Epidermal melanocyte (primary cell): ENCODE data around the gene ITFG1.
"Not testable (repeated sequence)": the region's sequence is repeated elsewhere in the genome, so short reads cannot be mapped to it uniquely, and the experiment has no call there.

Source experiments
- DNase-seq: peaks from one replicate; pipeline ENCODE4 v3.0.0; 2011; ENCODE audit warnings: low spot score; ENCODE audit not compliant: insufficient read length

Gene ITFG1

DNA sequence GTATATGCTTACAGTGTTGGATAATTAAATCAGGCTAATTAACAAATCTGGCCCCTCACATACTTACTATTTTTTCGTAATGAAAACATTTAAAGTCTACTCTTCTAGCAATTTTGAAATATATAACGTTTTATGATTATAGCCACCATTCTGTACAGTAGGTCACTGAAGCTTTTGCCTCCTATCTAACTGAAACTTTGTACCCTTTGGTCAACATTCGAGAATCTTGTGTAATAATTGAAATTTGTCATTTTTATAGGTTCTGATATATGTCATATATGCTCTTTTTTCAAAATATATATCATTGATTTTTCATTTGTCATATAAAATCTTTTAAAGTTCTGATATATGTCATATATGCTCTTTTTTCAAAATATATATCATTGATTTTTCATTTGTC is 12.9 kb upstream of the ITFG1 start:
- no peak for DNase-seq

DNA sequence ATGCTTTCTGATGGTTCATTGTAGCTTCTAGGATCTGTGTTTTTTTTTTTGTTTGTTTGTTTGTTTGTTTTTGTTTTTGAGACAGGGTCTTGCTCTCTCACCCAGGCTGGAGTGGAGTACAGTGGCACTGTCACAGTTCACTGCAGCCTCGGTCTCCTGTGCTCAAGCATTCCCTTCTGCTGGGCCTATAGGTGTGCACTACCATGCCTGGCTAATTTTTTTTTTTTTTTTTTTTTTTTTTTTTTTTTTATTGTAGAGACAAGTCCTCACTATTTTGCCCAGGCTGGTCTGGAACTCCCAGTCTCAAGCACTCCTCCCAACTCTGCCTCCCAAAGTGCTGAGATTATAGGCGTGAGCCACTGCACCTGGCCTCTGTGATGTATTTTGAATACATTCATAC is 12.1 kb upstream of the ITFG1 start:
- DNase-seq, result not testable (repeated sequence)

DNA sequence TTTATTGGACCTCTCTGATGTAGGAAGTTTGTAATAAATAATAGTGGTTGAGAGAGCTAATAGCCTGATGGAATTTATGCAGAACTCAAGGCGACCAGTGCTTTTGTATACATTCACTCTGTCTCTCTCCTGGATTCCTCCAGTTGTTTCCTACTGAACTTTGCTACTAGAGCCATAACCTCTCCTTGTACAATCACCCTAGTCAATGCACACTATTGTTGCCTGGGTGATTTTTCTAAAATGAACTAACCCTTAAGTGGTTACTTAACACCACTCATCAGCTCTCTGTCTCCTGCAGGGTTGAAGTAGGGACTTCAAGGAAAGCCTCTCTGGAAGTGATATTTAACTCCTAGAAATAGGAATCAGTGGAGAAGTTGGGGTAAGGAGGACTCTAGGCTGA is 9.9 kb upstream of the ITFG1 start:
- no peak for DNase-seq

DNA sequence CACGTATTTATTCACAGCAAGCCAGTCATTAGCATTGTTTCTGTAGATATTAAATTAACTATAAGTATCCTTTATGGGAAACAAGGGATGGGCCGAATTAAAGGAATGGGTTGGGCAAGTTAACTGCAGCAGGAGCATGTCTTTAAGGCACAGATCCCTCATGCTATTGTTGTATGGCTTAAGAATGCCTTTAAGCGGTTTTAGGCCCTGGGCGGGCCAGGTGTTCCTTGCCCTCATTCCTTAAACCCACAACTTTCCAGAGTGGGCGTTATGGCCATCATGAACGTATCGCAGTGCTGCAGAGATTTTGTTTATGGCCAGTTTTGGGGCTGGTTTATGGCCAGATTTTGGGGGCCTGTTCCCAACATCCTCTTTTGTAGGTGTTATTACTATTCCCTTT is 9.3 kb upstream of the ITFG1 start:
- no peak for DNase-seq

DNA sequence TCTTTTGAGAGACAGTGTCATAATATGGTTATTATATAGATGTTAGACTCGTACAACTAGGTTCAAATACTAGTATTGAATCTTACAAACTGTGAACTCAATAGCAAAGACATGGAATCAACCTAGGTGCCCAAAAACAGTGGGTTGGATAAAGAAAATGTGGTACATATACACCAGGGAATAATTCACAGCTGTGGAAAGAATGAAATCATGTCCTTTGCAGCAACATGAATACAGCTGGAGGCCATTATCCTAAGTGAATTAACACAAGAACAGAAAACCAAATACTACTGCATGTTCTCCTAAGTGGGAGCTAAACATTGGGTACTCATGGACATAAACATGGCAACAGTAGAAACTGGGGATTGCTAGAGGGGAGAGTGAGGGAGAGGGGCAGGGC is 8.4 kb upstream of the ITFG1 start:
- DNase-seq, result no peak

DNA sequence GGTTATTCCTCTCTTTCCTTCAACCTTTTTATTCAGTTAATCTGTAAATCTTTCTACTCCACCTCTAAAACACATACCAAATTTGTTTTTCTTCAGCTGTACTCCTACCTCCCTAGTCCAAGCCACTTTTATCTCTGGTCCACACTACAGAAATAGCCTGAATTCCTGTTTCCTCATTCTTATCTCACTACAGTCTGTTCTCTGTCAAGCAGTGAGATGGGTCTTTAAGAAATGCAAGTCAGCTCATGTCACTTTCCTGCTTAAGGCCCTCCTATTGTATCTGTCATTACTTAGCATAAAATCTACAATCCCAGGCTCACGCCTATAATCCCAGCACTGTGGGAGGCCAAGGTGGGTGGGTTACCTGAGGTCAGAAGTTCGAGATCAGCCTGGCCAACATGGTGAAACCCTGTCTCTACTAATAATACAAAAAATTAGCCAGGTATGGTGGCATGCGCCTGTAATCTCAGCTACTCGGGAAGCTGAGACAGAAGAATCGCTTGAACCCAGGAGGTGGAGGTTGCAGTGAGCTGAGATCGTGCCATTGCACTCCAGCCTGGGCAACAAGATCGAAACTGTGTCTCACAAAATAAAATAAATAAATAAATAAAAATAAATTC is 7.3 kb upstream of the ITFG1 start:
- DNase-seq, result not testable (repeated sequence)

DNA sequence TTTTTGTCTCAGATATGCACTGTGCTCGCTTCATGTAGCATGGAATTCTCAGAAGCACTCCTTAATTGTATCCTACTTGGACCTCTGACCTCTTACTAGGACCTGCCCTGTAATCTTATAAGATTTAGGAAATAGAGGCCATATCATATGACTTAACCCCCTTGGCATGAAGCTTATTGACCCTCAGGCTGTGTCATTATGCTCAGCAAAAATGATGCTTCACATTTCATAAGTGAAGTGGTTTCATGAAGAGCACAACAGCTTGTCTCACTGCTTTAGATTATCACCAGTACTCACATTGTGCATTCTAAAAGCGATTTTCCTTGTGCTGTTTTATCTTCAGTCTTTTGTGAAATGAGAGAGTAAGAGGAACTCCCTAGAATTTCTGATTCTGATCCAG is 6.6 kb upstream of the ITFG1 start:
- no peak for DNase-seq

DNA sequence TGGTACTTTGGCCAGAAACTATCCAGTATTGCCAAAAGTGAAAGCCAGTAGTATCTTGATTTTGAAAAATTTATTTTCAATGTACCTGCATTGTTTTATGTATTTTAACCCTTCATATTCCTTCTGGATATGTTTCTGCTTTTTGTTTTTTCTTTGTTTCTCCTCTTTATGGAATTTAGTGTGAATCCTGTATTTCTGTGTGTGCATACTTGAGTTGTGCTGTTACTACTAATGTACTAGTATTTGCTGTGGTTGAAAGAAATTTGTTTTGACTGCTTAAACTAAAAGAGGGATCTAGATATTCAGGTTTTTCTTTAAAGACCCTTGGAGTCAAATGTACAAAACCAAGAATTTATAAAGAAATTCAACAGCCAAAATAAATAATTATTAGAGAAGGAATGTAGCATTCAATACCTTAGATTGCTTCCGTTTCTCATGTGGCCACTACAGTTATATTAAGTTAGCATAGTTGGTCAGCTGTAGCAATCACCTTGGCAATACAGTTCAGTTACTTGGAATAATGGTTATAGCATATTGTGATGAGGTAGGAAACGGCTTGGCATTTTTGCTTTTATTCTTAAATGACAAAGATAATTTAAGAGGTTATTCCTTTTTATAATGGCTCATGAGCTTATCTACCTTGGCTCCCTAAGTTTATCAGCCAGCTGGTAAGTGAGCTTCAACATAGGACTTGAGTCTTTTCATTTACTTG is 5.2 kb upstream of the ITFG1 start:
- DNase-seq, result no peak

DNA sequence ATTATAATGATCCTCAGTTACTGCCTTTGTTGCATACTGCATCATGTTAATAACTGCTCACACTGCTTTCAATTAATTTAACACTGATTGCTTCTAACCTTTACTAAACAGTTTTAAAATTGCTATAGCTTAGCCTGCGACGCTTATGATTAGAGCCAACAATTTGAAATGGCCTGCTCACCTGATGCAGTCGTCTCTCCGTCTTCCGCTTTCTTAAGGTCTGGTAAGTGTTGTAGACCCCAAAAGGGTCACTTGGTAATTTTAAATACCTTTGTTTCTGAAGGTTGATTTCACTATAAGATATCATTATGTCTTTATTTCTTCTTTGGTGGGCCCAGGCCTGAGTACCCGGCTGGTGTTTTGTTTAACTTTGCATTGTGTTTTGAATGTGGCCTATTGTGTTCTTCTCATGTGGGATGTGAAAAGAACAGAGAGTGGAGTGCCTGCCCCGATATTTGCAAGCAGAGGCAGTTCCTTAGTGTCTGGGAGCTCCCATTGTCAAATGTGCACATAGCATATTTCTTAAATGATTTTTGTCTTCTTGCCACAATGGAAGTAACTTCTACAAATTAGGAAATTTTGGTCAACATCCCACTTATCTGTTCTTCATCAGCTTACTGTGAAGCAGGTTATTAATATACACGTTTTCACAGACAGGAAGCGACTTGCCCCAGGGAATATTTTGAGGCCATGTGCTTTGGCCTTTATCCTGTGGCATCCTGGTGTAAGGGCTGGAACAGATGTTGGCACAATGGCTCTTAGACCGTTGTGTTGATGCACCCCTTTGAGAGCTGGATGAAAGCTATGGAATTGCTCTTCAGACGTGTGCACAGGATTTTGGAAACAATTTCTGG is 3.1 kb upstream of the ITFG1 start:
- DNase-seq, result no peak

DNA sequence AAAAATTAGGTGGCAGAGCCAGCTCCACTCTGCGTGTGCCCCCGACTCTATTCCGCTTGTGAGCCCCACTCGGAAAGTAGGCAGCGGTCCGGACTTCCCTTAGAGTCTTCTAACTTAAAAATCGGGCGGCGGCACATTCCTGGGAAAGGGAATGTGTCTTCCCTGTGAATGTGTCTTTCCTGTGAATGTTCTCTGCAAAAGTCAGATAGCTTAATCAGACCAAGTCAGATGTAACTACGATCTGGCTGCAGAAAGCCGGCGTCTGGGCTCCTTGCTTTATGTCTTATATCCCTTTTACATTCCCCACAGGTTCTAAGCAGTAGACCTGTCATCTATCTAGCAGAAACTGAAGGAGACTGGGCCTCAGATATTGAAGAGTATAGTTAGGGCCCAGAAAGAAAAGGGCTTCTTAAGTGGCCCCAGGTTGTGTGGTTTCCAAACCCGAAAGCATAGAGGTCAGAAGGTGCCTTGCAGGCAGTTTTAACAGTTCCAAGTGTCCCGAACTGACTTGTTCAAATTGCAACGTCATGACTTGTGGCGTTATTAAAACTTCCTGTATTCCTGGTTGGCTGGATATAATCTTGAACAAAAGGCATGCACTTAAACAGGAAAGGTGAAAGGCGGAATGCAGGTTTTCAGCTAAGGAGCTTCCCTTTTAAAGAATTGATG is 869 bp upstream of the ITFG1 start:
- DNase-seq, result no peak

DNA sequence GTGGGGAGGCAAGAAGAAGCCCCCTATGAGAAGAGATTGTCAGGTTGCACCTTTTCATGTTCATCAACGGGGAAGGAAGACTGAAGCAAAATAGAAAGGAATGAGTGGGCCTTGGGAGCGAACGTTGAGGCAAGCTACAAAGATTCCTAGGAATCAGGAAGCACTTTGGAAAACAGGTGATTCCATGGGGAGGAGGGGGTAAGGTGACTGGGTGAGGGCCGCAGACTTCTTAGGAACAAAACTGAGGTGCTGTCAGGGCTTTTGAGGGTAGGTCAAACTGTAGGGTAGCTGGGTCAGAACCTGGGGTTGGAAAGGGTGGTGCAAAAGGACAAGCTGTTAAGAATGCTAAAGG is 528 bp downstream of the ITFG1 start:
- DNase-seq, result no peak

DNA sequence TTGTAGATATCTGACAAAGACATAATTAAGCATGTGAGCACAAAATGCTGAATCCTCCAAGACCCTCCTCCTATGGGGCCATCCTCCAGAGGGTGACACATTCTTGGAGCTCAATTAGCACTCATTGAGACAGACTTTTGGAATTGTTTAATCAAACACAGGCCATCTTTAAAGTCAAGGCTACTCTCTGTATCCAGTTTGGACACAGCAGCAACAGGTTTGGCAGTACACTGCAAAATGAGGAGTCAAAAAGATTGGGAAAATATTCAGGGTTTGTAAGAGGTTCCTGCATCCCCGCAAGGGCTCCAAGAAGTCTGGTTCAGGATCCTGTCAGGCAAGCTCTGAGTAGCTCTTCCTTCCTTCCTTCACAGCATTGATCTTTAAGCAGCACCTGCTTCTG is 1.3 kb downstream of the ITFG1 start:
- no peak for DNase-seq

DNA sequence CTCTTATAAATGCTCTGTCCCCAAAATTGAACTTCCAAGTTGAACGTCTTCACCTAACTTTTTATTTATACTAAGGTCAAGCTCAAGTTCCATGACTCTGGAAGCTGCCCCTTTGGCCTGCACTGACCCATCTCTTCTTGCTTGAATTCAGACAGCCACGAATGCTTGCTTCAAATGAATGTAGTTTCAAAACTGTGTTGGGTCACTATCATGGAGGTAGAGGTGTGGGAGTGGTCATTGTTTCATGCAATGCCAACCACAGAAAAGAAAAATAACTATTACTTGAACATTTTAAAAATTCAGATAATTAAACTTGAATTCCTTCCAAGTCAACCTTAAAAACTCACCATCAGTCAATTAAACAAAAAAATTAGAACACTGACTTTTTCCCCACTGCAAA is 2.5 kb downstream of the ITFG1 start:
- DNase-seq, result no peak

DNA sequence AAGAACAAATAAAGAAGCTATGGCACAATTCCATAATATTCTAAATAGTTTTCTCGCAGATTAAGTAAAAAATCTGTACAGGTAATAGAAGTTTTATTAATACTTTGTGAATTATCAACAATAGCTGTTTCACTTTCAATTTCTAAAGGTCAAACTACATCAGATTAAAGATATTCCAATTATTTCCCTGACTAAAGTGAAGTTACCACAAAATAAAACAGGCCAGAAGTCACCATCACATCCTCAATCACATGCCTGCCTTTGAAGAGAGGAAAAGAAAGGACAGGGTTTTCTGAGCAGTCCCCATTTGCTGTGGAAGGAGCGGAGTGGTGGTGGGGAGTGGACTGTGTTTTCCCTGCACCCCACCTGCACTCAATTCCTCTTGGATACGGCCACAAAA is 11.1 kb downstream of the ITFG1 start:
- DNase-seq, result no peak

DNA sequence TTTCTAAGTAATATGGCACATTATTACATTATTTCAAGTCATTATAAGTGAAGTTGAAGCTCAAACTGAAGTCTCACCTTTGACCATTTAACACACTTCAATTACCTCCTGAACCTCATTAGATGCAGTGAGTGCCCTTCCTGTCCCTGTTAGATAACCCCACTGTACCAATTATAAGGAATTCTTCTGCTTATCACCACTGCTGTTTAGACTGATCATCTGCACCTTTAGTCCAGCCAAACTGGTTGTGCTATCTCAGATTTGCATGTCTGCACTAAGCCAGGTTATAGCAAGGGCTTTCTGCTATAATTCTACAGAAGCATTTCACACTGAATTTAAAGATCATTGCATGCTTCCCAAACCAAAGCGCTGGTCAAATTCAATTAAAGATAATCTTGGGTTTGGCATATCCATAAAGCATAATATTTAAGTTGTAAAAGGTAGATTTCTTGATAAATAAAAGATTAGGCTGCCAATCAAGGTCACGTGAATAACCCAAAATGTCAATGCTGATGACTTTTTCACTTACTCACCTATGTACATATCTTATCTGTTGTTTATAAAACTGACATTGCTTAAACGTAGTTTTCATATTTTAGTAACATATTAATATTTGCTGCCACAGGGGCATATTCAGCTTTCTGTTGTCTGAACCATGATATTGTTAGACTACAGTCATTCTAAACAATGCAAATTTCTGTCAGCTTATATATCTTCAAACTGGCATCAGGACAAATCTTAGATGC is 11.9 kb downstream of the ITFG1 start:
- DNase-seq, result no peak

DNA sequence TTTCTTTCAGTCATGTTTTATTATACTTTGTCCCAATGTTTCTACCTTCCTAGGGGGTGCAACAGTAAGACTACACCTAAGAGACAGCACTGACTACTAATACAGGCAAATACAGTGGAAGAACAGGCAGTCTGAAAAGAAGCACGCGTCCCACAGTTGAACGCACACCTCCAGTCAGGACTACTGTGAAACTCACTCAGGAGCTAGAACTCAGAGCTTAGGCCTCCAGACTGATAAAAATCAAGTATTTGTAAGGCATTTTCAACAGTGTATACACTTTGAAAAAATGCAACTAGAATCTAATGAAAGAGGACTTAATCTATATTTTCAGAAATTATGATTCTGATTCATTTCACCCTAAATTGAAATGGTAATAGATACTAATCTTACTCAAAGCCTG is 14.4 kb downstream of the ITFG1 start:
- DNase-seq, result no peak

DNA sequence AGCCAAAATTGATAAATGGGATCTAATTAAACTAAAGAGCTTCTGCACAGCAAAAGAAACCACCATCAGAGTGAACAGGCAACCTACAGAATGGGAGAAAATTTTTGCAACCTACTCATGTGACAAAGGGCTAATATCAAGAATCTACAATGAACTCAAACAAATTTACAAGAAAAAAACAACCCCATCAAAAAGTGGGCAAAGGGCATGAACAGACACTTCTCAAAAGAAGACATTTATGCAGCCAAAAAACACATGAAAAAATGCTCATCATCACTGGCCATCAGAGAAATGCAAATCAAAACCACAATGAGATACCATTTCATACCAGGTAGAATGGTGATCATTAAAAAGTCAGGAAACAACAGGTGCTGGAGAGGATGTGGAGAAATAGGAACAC is 18.0 kb downstream of the ITFG1 start:
- DNase-seq, result not testable (repeated sequence)

DNA sequence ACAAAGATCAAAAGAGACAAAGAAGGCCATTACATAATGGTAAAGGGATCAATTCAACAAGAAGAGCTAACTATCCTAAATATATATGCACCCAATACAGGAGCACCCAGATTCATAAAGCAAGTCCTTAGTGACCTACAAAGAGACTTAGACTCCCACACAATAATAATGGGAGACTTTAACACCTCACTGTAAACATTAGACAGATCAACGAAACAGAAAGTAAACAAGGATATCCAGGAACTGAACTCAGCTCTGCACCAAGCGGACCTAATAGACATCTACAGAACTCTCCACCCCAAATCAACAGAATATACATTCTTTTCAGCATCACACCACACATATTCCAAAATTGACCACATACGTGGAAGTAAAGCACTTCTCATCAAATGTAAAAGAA is 20.8 kb downstream of the ITFG1 start:
- DNase-seq, result not testable (repeated sequence)

DNA sequence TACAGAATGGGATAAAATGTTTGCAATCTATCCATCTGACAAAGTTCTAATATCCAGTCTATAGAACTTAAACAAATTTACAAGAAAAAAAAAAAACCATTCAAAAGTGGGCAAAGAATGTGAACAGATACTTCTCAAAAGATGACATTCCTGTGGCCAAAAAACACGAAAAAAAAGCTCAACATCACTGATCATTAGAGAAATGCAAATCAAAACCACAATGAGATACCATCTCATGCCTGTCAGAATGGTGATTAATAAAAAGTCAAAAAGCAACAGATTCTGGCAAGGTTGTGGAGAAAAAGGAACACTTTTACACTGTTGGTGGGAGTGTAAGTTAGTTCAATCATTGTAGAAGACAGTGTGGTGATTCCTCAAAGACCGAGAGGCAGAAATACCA is 26.6 kb downstream of the ITFG1 start:
- DNase-seq, result not testable (repeated sequence)

DNA sequence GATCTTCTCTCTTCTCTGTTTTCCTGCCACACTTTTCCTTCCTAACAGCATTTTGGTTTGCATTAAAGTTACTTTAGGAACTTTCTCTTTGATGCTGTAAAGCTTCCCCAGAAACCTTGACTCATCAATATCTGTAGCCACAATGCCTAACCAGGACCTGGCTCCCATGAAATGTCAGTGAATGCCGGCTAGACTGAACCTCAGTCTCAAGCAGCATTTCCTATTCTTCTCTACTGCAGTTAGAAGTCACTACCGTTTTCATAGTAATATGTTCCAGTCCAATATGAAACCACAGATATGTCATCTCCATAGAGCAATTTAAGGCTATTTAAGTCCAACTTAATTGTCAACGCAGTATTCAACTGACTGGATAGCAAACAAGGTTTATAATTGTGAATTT is 28.9 kb downstream of the ITFG1 start:
- no peak for DNase-seq

DNA sequence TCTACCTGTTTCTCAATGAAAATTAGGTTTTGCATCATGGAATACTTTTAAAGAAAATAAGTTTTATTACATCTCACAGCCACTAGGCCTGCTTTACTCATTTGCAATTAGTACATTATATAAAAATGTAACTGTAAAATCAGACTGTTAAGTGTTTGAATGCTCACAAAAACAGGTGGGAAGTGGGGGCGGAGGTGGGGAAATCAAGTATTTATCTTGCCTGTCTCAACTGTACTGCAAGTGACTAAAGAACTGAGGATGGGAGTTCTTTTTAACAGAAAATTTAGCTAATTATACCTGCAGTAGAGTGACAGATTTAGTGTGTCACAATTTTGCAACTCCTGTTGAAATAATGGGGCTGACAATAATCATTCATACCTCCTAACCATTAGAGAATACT is 34.1 kb downstream of the ITFG1 start:
- DNase-seq, result no peak
